Left kidney (tissue), 8 donors: ENCODE measurements around the gene OR4F6. TPM values are rescaled to one million over a fixed set of nuclear protein-coding genes. Genes with fewer than 3 reads are reported as not detected.
"Not testable (repeated sequence)": the region's sequence is repeated elsewhere in the genome, so short reads cannot be mapped to it uniquely, and the experiment has no call there.

Experiments
- DNase-seq: peaks from one replicate; pipeline ENCODE4 v3.0.0-alpha.2; 2013
- long read RNA-seq, 8 donors: transcript quantifications; one replicate each; lab custom pipeline, GENCODE V29; 2026
- polyA plus RNA-seq: library from polyadenylated mRNA; unstranded; fragments of 120-200 nt; gene quantifications from one replicate; pipeline ENCODE4 v1.2.1, GENCODE V29; 2013; ENCODE audit not compliant: insufficient read length

The OR4F6 gene
- polyA plus RNA-seq: not detected
- long read RNA-seq, donor 1: 0 reads
- long read RNA-seq, donor 2: 0 reads
- long read RNA-seq, donor 3: 0 reads
- long read RNA-seq, donor 4: 0 reads
- long read RNA-seq, donor 5: 0 reads
- long read RNA-seq, donor 6: 0 reads
- long read RNA-seq, donor 7: 0 reads
- long read RNA-seq, donor 8: 0 reads

DNA sequence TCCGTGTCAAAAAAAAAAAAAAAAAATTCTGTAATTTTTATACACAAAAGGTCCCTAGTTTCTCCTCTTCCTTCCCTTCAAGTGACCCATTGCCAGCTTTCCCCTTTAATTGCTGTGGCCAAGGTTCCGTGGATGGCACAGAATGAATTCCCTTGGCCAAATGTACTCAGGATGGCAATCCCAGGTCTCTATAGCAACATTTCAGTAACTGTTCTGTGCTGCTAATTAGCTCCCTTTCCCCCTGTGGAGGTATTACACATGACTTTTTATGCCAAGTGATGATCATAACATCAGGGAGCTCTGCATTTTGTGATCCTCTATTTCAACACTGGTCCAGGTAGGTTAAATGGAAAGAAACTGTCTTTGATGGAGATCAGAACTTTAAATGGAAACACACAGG lies at the start of gene OR4F6:
OR4F6 (plus strand) TSS at position 301 of the 400 bp plus-strand sequence. CDS start 2,211 bp downstream, outside the sequence.
- DNase-seq: no peak

DNA sequence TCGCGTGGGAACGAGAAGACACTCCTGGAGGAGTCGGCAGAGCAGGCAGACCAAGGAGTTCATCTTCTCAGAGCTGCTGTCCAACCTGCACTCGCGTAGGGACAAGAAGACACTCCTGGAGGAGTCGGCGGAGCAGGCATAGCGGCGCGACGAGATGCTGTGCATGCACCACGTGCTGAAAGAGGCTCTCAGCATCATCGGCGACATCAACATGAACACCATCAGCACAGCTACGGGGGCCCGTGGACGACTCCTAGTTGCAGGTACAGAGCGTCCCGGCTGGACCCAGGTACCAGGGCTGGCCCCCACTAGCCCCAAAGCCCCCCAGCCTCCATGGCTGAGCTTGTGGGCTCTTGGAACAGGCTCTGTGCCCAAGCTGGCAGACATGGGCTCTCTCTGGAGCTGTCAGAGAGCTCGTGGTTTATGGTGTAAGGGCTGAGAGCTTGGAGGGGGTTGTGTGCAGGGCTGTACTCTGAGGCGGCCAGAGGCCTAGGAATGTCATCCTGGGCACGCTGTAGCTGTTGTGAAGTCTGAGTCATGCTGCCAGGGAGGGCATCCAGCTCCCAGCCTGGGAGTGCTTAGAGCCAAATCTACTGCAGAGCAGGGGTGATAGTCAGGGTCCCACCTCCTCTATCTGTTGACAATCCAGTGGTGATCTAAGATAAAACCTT lies 38.5 kb upstream of the OR4F6 start:
- DNase-seq: not testable (repeated sequence)

DNA sequence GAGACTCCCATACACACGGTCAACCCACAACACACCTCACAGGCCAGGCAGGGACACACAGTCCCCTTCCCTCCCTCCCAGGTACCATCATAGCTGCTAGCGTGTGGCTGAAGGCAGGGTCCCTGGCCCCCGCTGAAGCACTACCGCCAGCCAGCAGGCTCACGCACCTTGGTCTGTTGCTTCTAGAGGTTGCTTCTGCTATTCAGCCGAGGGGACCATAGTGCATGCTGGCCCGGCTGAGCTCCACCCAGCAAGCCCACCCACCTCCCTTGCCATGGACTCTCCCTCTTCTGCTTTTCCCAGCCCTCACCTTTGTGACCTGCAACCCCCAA lies 38.0 kb upstream of the OR4F6 start:
- DNase-seq: not testable (repeated sequence)

- DNase-seq: no peak
These were observed 37.4 kb upstream of the OR4F6 start for GRCh38 chr15:101765772-101766456.

DNA sequence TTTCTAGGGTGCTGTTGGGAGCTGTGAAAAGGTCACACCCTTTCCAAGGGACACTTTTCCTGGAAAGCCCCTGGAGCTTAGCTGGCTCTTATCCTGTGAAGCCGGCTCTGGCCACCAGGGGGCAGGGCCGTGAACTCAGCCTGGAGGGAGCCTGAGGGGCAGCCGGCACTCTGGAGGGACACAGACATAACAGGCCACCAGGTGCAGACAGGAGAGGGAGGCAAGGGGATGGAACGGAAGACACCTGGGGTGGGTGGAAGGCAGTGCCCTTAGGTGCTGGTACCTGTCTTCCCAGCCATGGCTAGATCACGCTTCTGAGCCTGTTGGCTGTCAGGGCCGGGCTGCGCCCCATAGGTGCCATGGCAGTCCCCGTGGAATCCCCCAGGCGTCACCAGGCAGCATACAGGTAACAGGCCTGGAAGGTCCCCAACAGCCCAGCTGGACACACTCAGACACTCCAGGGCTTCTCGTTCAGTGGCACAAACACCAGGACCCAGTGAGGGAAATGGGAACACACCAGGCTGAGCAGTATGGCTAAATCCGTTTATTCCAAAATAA lies 36.1 kb upstream of the OR4F6 start:
- not testable (repeated sequence) for DNase-seq

DNA sequence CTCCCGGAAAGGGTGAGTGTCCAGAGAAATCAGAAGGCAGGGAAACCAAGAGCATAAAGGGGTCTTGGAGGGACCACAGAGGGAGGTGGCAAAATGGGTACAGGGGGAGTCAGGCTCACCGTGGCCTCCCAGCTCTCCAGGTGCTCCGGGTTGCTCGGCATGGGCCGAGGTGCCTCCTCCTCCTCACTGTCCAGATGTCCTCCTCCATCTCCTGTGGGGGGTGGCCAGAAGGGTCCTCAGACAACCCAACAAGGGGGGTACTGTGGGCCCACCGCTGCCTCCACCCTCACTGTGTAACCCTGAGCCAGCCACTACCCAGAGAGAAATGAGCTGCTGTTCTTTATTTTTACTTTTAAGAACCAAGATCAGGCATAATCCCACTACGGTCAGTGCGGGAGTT lies 30.4 kb upstream of the OR4F6 start:
- DNase-seq: no peak

DNA sequence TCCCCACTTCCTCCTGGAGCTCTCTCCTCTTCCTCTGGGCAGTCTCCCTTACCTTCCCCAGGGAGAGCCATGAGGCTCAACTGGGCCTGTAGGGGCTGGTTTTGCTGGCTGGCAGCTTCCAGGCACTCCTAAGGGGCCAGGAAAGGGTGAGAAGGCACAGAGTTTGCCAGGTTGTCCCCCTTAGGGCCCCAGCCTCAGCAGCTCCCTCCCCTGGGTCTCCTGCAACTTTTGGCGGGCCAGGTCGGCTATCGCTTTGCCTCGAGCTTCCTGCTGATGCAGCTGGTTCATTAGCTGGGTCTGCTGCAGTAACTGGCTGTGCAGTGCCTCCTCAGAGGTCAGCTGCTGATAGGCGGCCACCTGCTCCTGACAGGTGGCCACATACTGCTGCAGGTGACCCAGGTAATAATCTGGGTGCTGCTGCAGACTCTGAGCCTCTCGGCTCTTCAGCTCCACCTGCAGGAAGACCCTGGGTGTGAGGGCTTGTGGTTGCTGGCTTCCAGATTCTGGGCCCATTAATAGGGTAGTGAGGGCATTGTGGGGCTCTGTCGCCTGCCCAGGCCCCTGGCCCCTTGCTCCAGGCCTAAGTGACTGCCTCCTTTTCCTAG lies 29.7 kb upstream of the OR4F6 start:
- DNase-seq: no peak

- no peak for DNase-seq
These were observed 28.2 kb upstream of the OR4F6 start for GRCh38 chr15:101775136-101775535.

- not testable (repeated sequence) for DNase-seq
These were observed 24.7 kb upstream of the OR4F6 start for GRCh38 chr15:101778576-101778975.

DNA sequence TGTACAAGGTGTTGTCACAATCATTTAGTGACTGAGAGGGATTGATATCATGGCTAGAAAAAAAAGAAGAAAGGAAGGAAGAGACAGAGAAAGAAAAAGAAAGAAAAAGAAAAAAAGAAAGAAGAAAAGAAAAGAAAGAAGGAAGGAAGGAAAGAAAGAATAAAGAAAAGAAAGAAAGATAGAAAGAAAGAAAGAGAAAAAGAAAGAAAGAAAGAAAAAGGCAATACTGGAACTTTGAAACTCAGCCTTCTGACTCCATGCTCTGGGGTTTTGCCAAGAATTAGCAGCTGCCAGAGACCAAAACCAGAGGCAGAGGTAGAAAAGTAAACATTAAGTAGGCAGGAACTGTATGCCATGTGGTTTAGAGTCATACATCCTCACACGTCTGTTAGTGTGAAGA lies 23.1 kb upstream of the OR4F6 start:
- not testable (repeated sequence) for DNase-seq

GRCh38 chr15:101781928-101782327 lies 21.4 kb upstream of the OR4F6 start:
- DNase-seq: no peak

GRCh38 chr15:101784644-101785043 lies 18.7 kb upstream of the OR4F6 start:
- DNase-seq: no peak

GRCh38 chr15:101786422-101786821 lies 16.9 kb upstream of the OR4F6 start:
- DNase-seq: not testable (repeated sequence)

- not testable (repeated sequence) for DNase-seq
These were observed 15.3 kb upstream of the OR4F6 start for GRCh38 chr15:101788001-101788400.

GRCh38 chr15:101788503-101789269 lies 14.6 kb upstream of the OR4F6 start:
- not testable (repeated sequence) for DNase-seq

- not testable (repeated sequence) for DNase-seq
These were observed 12.6 kb upstream of the OR4F6 start for GRCh38 chr15:101790748-101791147.

GRCh38 chr15:101793981-101794380 lies 9.3 kb upstream of the OR4F6 start:
- not testable (repeated sequence) for DNase-seq

DNA sequence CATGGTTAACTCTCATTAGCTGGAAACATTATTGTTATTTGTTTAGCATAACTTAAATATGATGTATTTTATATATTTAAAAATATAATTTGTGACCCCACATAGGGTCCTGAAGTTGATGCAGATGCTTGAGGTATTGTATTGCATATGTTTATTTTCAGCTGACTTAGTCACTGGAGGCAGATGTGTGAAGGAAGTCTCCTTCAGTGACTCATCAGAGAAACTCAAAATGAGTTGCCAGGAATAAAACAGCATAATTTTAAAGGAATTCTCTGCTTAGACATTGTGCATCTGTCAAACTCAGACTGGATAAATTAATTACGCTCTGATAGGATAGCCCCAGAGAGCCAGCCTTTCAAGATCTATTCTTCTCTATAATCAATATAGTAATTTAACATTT lies 7.9 kb upstream of the OR4F6 start:
- no peak for DNase-seq

DNA sequence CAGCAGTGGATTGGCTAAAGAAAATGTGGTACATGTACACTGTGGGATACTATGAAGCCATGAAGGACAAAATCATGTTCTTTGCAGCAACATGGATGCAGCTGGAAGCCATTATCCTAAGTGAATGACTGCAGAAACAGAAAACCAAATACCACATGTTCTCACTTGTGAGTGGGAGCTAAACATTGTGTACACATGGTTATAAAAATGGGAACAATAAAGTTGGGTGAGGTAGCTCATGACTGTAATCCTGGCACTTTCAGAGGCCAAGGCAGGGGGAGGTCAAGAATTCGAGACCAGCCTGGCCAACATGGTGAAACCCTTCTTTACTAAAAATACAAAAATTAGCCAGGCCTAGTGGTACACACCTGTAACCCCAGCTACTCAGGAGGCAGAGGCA lies 3.6 kb upstream of the OR4F6 start:
- DNase-seq: no peak

- no peak for DNase-seq
These were observed 2.3 kb upstream of the OR4F6 start for GRCh38 chr15:101801048-101801447.

DNA sequence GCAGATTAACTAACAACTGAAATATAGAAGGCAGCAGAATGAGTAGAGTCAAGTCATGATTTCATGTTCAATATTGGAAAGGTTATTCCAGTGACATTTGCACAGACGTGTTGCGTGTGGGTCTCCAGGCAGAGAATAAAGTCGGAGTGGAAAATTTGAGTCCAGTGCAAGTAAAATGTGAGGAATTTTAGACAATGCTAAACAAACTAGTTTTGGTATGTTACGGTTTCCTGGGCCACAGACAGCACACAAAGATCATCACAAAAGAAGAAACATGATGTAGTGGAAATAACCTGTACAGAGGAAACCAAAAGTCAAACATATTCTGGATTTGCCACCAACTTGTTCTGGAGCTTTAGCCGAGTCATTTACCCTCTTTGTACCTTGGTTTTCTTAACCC lies 367 bp downstream of the OR4F6 start:
- no peak for DNase-seq

DNA sequence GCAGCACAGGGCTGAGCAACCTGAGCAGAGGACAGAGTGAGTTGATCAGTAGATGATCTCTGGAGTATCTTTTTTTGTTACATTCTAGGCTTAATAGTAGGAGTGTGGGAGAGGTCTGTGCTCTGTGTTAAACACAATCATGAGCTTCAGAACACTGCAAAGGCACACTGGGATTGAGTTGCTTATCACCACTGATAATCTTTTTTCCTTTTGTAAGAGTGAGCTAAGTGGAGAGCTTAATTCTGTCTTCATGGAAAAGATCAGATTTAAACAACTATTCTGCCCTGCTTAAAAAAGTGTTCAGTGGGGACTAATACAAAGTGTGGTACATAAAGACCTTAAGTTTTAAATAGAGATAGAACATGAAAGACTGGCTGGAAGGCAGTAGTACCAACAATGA lies 1.1 kb downstream of the OR4F6 start:
- no peak for DNase-seq
